Hepatocyte (in vitro differentiated cells): ENCODE data around the gene RDH13.

Experiments used
- CTCF ChIP-seq: fragments of 200-600 bp; sonication (generic); IDR thresholded peaks from 2 replicates; pipeline ENCODE4 v1.5.1; 2016; ENCODE audit warnings: antibody characterized with exemption, mild to moderate bottlenecking; ENCODE audit not compliant: poor library complexity
- EZH2 ChIP-seq: fragments of 200-600 bp; sonication (generic); IDR thresholded peaks from 2 replicates; pipeline ENCODE4 v1.6.1; 2016; ENCODE audit warnings: antibody characterized with exemption, mild to moderate bottlenecking, borderline replicate concordance
- EZH2phosphoT487 ChIP-seq: fragments of 200-600 bp; sonication (generic); IDR thresholded peaks from one replicate; pipeline ENCODE4 v1.6.1; 2018; ENCODE audit warnings: antibody characterized with exemption, mild to moderate bottlenecking, low read depth, moderate library complexity; ENCODE audit not compliant: unreplicated experiment, severe bottlenecking

- TF ChIP-seq CTCF (no peak), EZH2 (no peak), EZH2phosphoT487 (no peak)
Measured at GRCh38 chr19:55058781-55059610, 4.0 kb downstream of the RDH13 start.
